Naive thymus-derived CD4-positive, alpha-beta T cell (primary cell): ENCODE measurements around the gene ISLR2. TPM values are rescaled to one million over a fixed set of nuclear protein-coding genes. Genes with fewer than 3 reads are reported as not detected.
"Not testable (repeated sequence)": the region's sequence is repeated elsewhere in the genome, so short reads cannot be mapped to it uniquely, and the experiment has no call there.

ENCODE experiments used
- ATAC-seq: fragments of 150-1000 bp; cut with Tn5 transposase; 2 replicates; pipeline ENCODE4 v1.10.0; 2021; ENCODE audit warnings: mild to moderate bottlenecking, moderate library complexity
- CTCF ChIA-PET: fragments of 350-600 bp; sonication (Branson Sonifier 250); formaldehyde crosslinking; loops from one replicate; lab custom pipeline; 2021; ENCODE audit warnings: antibody characterized with exemption; lab: Charles Lee
- POLR2A ChIA-PET: fragments of 350-600 bp; sonication (Branson Sonifier 250); formaldehyde crosslinking; loops from one replicate; lab custom pipeline; 2021; ENCODE audit warnings: antibody characterized with exemption, inconsistent platforms; lab: Charles Lee
- DNase-seq, 9 donors: peaks; one replicate each; pipeline versions ENCODE4 v3.0.0 to v3.0.0-alpha.2; 2020 to 2022; ENCODE audit warnings: mixed read lengths in 1 of 9
- H3K27ac ChIP-seq: one replicate; pipeline ENCODE4 v1.7.0; 2013; ENCODE audit warnings: mild to moderate bottlenecking, low read depth, low read length, moderate library complexity
- H3K27me3 ChIP-seq, 2 donors: one replicate each; pipeline ENCODE4 v1.7.0; 2013; ENCODE audit warnings: low read length in 2 of 2, mild to moderate bottlenecking in 2 of 2, moderate library complexity in 2 of 2; ENCODE audit not compliant: control insufficient read depth in 2 of 2, insufficient read depth in 2 of 2
- H3K36me3 ChIP-seq, 3 experiments: 1 replicate in 2 of 3; 2 replicates in 1 of 3; pipeline ENCODE4 v1.7.0; 2013; ENCODE audit warnings: low read length in 3 of 3, mild to moderate bottlenecking in 3 of 3, moderate library complexity in 1 of 3; ENCODE audit not compliant: insufficient read depth in 3 of 3, control insufficient read depth in 2 of 3
- H3K4me1 ChIP-seq, 2 donors: one replicate each; pipeline ENCODE4 v1.7.0; 2013; ENCODE audit warnings: low read length in 2 of 2, mild to moderate bottlenecking in 2 of 2, moderate library complexity in 1 of 2; ENCODE audit not compliant: control insufficient read depth in 2 of 2, insufficient read depth in 2 of 2
- H3K4me3 ChIP-seq: 2 replicates; pipeline ENCODE4 v1.7.0; 2013; ENCODE audit warnings: mild to moderate bottlenecking, low read length
- H3K9me3 ChIP-seq, 3 experiments: 1 replicate in 2 of 3; 2 replicates in 1 of 3; pipeline ENCODE4 v1.7.0; 2013; ENCODE audit warnings: low read length in 3 of 3; ENCODE audit not compliant: control insufficient read depth in 2 of 3
- H3K27ac Mint-ChIP-seq, 9 donors: one replicate each; pipeline ENCODE4 v1.8.0; 2020 to 2022; ENCODE audit warnings: mixed read lengths in 9 of 9, mild to moderate bottlenecking in 8 of 9, moderate library complexity in 5 of 9, inconsistent platforms in 2 of 9
- H3K27me3 Mint-ChIP-seq, 5 donors: one replicate each; pipeline ENCODE4 v1.8.0; 2021 to 2022; ENCODE audit warnings: mixed read lengths in 5 of 5, mild to moderate bottlenecking in 1 of 5
- H3K36me3 Mint-ChIP-seq, 5 donors: one replicate each; pipeline ENCODE4 v1.8.0; 2020 to 2022; ENCODE audit warnings: mixed read lengths in 5 of 5, mild to moderate bottlenecking in 3 of 5, inconsistent platforms in 1 of 5
- H3K4me1 Mint-ChIP-seq, 7 donors: one replicate each; pipeline ENCODE4 v1.8.0; 2020 to 2022; ENCODE audit warnings: mixed read lengths in 7 of 7, mild to moderate bottlenecking in 3 of 7, inconsistent platforms in 1 of 7
- H3K4me3 Mint-ChIP-seq, 10 donors: one replicate each; pipeline ENCODE4 v1.8.0; 2020 to 2022; ENCODE audit warnings: mild to moderate bottlenecking in 10 of 10, mixed read lengths in 10 of 10, moderate library complexity in 6 of 10, inconsistent platforms in 2 of 10
- H3K9me3 Mint-ChIP-seq, 11 donors: one replicate each; pipeline ENCODE4 v1.8.0; 2020 to 2022; ENCODE audit warnings: mixed read lengths in 11 of 11, mild to moderate bottlenecking in 4 of 11, inconsistent platforms in 1 of 11, moderate library complexity in 1 of 11
- intact Hi-C, 2 donors: fragments of 100-400 bp; cut with micrococcal nuclease; formaldehyde crosslinking; loops; one replicate each; pipeline ENCODE4 v1.15.1; 2023
- polyA plus RNA-seq, 2 donors: library from polyadenylated mRNA; unstranded; fragments of 300-500 nt; fragmentation: Illumina TruSeq; gene quantifications; one replicate each; pipeline ENCODE4 v1.2.3, GENCODE V29; 2021
- total RNA-seq, 6 experiments: library from RNA in 5 of 6; stranded (reverse) in 5 of 6; gene quantifications; 1 replicate in 5 of 6; 2 replicates in 1 of 6; pipeline ENCODE4 v1.2.3 and lab custom pipeline; 2021 to 2026

ISLR2 gene
- total and polyA plus RNA-seq, 7 experiments from 2014 or later: not detected

DNA sequence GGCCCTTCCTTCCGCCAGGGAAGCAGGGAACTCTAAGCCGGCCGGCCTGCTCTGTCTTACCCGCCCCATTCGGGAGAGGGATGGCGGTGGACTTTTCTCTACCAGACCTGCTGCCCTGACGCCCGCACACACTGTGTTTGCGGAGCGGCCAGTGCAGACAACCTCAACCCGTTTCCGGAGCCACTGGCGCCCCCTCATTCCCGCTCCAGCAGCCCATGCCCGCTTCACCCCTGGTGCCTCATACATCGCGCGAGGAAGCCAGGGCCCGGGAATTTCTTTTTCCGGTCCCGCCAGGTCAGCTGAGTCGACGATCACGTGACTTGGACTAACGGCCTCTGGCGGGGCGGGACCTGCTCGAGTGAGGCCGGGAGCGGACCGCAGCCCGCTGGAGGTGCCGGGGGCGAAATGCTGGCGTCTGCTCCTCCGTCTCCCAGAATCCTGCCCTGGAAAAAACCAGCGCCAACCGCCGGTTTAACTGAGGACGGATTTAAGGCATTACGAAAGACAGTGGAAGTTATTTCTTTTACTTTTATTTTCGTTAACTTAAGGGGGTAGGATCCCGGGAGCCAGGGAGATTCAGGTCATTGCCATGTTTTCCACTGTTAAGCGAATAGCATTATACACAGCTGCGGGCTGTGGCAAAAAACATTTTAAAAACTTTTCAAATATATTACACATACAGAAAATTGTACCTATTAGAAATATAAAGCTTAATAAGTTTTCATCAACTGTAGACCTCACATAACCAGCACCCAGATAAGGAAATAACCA, 30.2 kb upstream of the ISLR2 start:
- ATAC-seq: peak; percentile 65
- H3K27me3 ChIP-seq, H3K36me3 ChIP-seq, H3K9me3 ChIP-seq, H3K4me1 Mint-ChIP-seq, intact Hi-C loops, H3K36me3 Mint-ChIP-seq, H3K27ac ChIP-seq, H3K9me3 Mint-ChIP-seq, CTCF ChIA-PET, H3K27me3 Mint-ChIP-seq, H3K4me3 ChIP-seq, H3K4me1 ChIP-seq, POLR2A ChIA-PET: not testable (repeated sequence)
- DNase-seq: peak; percentile 15 to 85 (median 48)
- Mint-ChIP-seq H3K27ac (peak overlapping the region in 8 of 9 donors; percentile 71 to 90 (median 83)), H3K4me3 (peak overlapping the region; percentile 75 to 89 (median 86))

DNA sequence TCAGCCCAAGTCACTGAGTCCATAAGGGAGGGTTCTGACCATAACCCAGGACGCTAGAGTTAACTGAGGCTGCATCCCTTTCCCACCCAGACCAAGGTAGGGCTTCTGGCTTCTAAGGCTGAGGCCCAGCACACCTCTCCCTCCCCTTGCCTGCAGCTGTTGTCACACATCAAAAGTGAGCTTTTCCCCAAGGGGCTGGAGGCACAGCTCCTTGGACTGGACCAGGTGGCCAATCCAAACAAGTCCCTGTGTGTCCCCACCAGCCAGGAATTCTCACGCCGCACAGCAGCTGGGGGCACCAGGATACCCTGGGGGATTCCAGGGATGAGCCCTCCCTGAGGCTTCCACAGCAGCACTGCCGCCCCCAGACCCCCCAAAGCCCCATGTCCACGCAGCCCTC, 22.3 kb upstream of the ISLR2 start:
- no peak overlapping the region for H3K27ac ChIP-seq

DNA sequence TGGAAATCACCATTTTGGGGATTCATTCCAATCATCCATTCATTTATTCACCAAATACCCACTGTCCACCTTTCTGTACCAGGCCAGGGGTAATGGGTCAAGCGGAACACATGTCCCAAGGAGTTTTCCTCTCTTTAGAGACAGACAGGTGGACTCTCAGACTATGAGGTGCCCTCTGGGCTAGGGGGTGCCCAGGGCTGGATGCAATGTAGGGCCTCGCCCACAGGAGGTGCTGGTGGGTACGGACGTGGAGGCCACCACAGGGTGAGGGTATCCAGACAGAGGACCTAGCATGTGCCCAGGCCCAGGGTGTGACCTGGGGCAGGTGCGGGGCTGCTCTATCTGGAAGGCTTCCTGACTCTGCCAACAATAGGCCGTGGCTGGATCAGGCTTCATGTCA, 21.8 kb upstream of the ISLR2 start:
- H3K27ac Mint-ChIP-seq, DNase-seq, POLR2A ChIA-PET, CTCF ChIA-PET, H3K27ac ChIP-seq, intact Hi-C loops, H3K36me3 ChIP-seq, H3K4me1 ChIP-seq, H3K9me3 ChIP-seq, H3K4me3 Mint-ChIP-seq, H3K4me1 Mint-ChIP-seq, H3K9me3 Mint-ChIP-seq, H3K27me3 Mint-ChIP-seq, H3K4me3 ChIP-seq, H3K27me3 ChIP-seq, ATAC-seq, H3K36me3 Mint-ChIP-seq: not testable (repeated sequence)

More for the DNA sequence above, 22.3 kb upstream of the ISLR2 start:
- no peak overlapping the region for H3K27ac Mint-ChIP-seq
- CTCF ChIA-PET: no interaction called here
- H3K9me3 Mint-ChIP-seq: peaks cover 0 to 1% (median 0%) of the 10 kb centered on the region in 11 donors
- H3K4me3 Mint-ChIP-seq: no peak overlapping the region
- POLR2A ChIA-PET: no interaction called here
- intact Hi-C loops: no loop called here
- no peaks in the 10 kb centered on the region for H3K4me1 Mint-ChIP-seq
- Histone ChIP-seq H3K36me3 (no peaks in the 10 kb centered on the region), H3K9me3 (no peaks in the 10 kb centered on the region), H3K4me3 (no peak overlapping the region), H3K27me3 (no peaks in the 10 kb centered on the region), H3K4me1 (no peaks in the 10 kb centered on the region)
- H3K27me3 Mint-ChIP-seq: peaks cover 0 to 4% (median 0%) of the 10 kb centered on the region in 5 donors
- no peak for DNase-seq
- H3K36me3 Mint-ChIP-seq: no peaks in the 10 kb centered on the region
- ATAC-seq: no peak

DNA sequence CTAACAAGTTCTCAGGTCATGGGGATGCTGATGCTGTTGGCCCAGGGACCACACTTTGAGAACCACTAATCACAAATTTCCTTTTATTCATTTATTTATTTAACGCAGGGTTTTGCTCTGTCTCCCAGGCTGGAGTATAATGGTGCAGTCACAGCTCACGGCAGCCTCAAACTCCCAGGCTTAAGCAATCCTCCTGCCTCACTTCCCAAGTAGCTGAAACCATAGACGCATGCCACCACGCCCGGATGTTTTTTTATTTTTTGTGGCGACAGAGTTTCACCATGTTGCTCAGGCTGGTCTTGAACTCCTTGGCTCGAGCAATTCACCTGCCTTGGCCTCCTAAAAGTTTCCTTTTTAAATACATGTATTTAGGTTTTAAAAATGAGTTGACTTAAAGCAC, 20.7 kb upstream of the ISLR2 start:
- Mint-ChIP-seq H3K27ac (no peak overlapping the region), H3K4me1 (no peaks in the 10 kb centered on the region), H3K9me3 (peaks cover 0 to 1% (median 0%) of the 10 kb centered on the region in 11 donors), H3K4me3 (no peak overlapping the region), H3K27me3 (peaks cover 0 to 5% (median 0%) of the 10 kb centered on the region in 5 donors), H3K36me3 (no peaks in the 10 kb centered on the region)
- DNase-seq (no peak), ATAC-seq (no peak)
- CTCF ChIA-PET: no interaction called here
- H3K4me3 ChIP-seq: no peak overlapping the region
- H3K36me3 ChIP-seq: no peaks in the 10 kb centered on the region
- intact Hi-C loops: no loop called here
- POLR2A ChIA-PET: no interaction called here
- no peak overlapping the region for H3K27ac ChIP-seq
- no peaks in the 10 kb centered on the region for H3K9me3 ChIP-seq
- no peaks in the 10 kb centered on the region for H3K27me3 ChIP-seq
- no peaks in the 10 kb centered on the region for H3K4me1 ChIP-seq

DNA sequence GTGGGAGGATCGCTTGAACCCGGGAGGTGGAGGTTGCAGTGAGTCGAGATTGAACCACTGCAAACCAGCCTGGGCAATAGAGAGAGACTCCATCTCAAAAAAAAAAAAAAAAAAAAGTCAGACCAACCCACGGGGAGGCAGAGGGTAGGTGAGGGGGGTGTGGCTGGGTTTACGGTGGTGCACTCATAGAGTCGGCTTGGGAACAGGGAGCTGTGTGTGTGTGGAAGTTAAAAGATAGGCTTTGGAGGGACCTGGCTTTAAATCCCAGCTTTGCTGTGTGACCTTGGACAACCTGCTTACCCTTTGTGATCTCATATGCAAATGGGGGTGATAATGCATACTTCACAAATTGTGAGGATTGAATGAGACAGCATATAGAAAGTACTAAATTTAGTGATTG, 10.0 kb upstream of the ISLR2 start:
- POLR2A ChIA-PET: no interaction called here

DNA sequence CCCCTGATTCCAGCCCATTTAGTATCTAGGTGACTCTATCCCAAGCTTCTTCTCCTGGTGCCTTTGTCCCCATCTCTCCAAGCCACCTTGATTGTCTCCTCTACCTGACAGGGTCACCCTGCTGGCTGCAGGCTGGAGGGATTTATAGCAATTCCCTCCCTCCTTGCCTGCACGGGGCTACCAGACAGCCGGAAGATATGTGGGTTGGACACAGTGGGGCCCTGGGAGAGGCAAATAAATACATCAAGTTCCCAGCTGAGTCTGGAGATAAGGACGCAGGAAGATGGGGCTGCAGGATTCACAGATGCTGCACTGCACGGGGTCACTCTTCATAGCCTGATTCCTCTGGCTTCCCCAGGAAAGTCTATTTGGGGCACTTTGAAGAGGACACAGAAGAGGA, 9.3 kb upstream of the ISLR2 start:
- DNase-seq (no peak), ATAC-seq (no peak)
- ChIA-PET POLR2A (no interaction called here), CTCF (no interaction called here)
- Histone ChIP-seq H3K9me3 (no peaks in the 10 kb centered on the region), H3K4me1 (no peaks in the 10 kb centered on the region), H3K27me3 (no peaks in the 10 kb centered on the region), H3K36me3 (no peaks in the 10 kb centered on the region), H3K27ac (no peak overlapping the region), H3K4me3 (no peak overlapping the region)
- H3K9me3 Mint-ChIP-seq: peaks cover 0 to 10% (median 5%) of the 10 kb centered on the region in 11 donors
- intact Hi-C loops: no loop called here
- peaks cover 27 to 65% (median 44%) of the 10 kb centered on the region in 5 donors for H3K27me3 Mint-ChIP-seq
- peaks cover 0 to 4% (median 0%) of the 10 kb centered on the region in 7 donors for H3K4me1 Mint-ChIP-seq
- H3K27ac Mint-ChIP-seq: no peak overlapping the region
- peaks cover 0 to 6% (median 0%) of the 10 kb centered on the region in 5 donors for H3K36me3 Mint-ChIP-seq
- no peak overlapping the region for H3K4me3 Mint-ChIP-seq

More for the DNA sequence above, 10.0 kb upstream of the ISLR2 start:
- DNase-seq (no peak), ATAC-seq (no peak)
- H3K27me3 ChIP-seq: no peaks in the 10 kb centered on the region
- Mint-ChIP-seq H3K36me3 (peaks cover 0 to 6% (median 0%) of the 10 kb centered on the region in 5 donors), H3K4me1 (peaks cover 0 to 4% (median 0%) of the 10 kb centered on the region in 7 donors), H3K9me3 (peaks cover 0 to 10% (median 5%) of the 10 kb centered on the region in 11 donors), H3K27ac (no peak overlapping the region), H3K4me3 (no peak overlapping the region), H3K27me3 (peaks cover 26 to 60% (median 38%) of the 10 kb centered on the region in 5 donors)
- H3K36me3 ChIP-seq: no peaks in the 10 kb centered on the region
- CTCF ChIA-PET: interaction anchor here (0.7 kb wide), 1 partner anchor 62 kb away, joined by 4 read pairs; no protein-coding TSS in a partner anchor
- H3K4me1 ChIP-seq: no peaks in the 10 kb centered on the region
- no peak overlapping the region for H3K27ac ChIP-seq
- H3K4me3 ChIP-seq: no peak overlapping the region
- intact Hi-C loops: no loop called here
- no peaks in the 10 kb centered on the region for H3K9me3 ChIP-seq

DNA sequence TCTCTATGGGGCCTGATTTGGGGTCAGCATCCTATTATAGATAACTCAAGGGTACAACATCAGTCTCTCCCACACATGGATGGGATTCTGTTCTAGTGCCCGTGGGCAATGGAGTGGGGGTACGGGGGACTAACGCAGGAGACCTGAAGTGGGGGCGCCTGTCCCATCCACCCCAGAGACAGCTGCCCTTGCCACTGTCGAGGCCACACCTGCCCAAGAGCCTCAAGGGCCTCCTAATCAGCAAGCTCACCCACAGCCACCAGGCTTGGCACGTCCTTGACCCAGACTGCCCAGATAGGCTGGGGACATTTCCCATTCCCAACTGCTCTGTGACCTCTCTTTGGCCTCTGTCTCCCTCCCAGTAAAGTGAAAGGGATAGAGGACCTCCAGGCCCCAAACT, 8.5 kb upstream of the ISLR2 start:
- Mint-ChIP-seq H3K9me3 (peaks cover 0 to 10% (median 5%) of the 10 kb centered on the region in 11 donors), H3K4me1 (peaks cover 0 to 4% (median 0%) of the 10 kb centered on the region in 7 donors), H3K27me3 (peaks cover 32 to 72% (median 52%) of the 10 kb centered on the region in 5 donors), H3K4me3 (no peak overlapping the region), H3K27ac (no peak overlapping the region), H3K36me3 (peaks cover 0 to 6% (median 0%) of the 10 kb centered on the region in 5 donors)
- DNase-seq (no peak), ATAC-seq (no peak)
- H3K4me3 ChIP-seq: no peak overlapping the region
- H3K9me3 ChIP-seq: no peaks in the 10 kb centered on the region
- intact Hi-C loops: no loop called here
- CTCF ChIA-PET: no interaction called here
- no peaks in the 10 kb centered on the region for H3K4me1 ChIP-seq
- POLR2A ChIA-PET: no interaction called here
- no peaks in the 10 kb centered on the region for H3K27me3 ChIP-seq
- H3K27ac ChIP-seq: no peak overlapping the region
- no peaks in the 10 kb centered on the region for H3K36me3 ChIP-seq
